Keratinocyte (primary cell): ENCODE measurements around the gene SOX18.

Source experiments
- CTCF ChIP-seq, 3 experiments: IDR thresholded peaks in 1 of 3; conservative IDR thresholded peaks in 1 of 3; optimal IDR thresholded peaks in 1 of 3; 2 replicates in 2 of 3; 3 replicates in 1 of 3; pipeline versions ENCODE3 to v1.5.1; 2011; ENCODE audit warnings: low read length in 3 of 3, mild to moderate bottlenecking in 3 of 3, moderate library complexity in 2 of 3, control low read depth in 1 of 3, inconsistent platforms in 1 of 3; ENCODE audit not compliant: insufficient read depth in 2 of 3; ENCODE audit errors: extremely low read depth in 1 of 3
- EZH2 ChIP-seq: IDR thresholded peaks from one replicate; pipeline ENCODE4 v1.6.1; 2012; ENCODE audit warnings: inconsistent platforms, mild to moderate bottlenecking, low read length, moderate library complexity

- TF ChIP-seq CTCF (optimal IDR thresholded peaks at IDR 0.05 in 1 of 3, IDR thresholded peaks at IDR 0.05 in 1 of 3, conservative IDR thresholded peaks at IDR 0.05 in 1 of 3; ENCODE audit: extremely low read depth in 1 of 3, insufficient read depth in 2 of 3, low read length in 3 of 3) (no peak), EZH2 (no peak)
These were observed 13.5 kb downstream of the SOX18 start, which contains the start of gene C20orf204 for GRCh38 chr20:64035933-64036345.
